ENCODE data around the gene C20orf141.

- no peak for TF ChIP-seq CTCF (tag by site-specific recombination; IDR thresholded peaks at IDR 0.05)
- TF ChIP-seq KLF7 (tag by site-specific recombination; IDR thresholded peaks at IDR 0.05; ENCODE audit: borderline replicate concordance): no peak
- TF ChIP-seq ZNF138 (tag by site-specific recombination; IDR thresholded peaks at IDR 0.05; ENCODE audit: borderline replicate concordance): no peak
- TF ChIP-seq REST (tag by site-specific recombination; IDR thresholded peaks at IDR 0.05): no peak
- no peak for TF ChIP-seq ZBTB17 (tag by site-specific recombination; IDR thresholded peaks at IDR 0.05)
- no peak for TF ChIP-seq HOXC10 (CRISPR knock-in tag; IDR thresholded peaks at IDR 0.05)
- no peak for TF ChIP-seq ZNF350 (tag by site-specific recombination; IDR thresholded peaks at IDR 0.05)
- TF ChIP-seq ZNF48 (tag by site-specific recombination; IDR thresholded peaks at IDR 0.05): no peak
- TF ChIP-seq ZBTB1 (tag by site-specific recombination; IDR thresholded peaks at IDR 0.05): no peak
- no peak for TF ChIP-seq ZNF664 (tag by site-specific recombination; IDR thresholded peaks at IDR 0.05)
- TF ChIP-seq ZBTB8A (tag by site-specific recombination; IDR thresholded peaks at IDR 0.05): no peak
- TF ChIP-seq ZNF174 (tag by site-specific recombination; IDR thresholded peaks at IDR 0.05): no peak
- TF ChIP-seq ZNF398 (tag by site-specific recombination; IDR thresholded peaks at IDR 0.05): no peak
- TF ChIP-seq ZNF449 (tag by site-specific recombination; IDR thresholded peaks at IDR 0.05): 0 out of 2 replicates have a peak, but pooled peaks have one; percentile 47
Observed at GRCh38 chr20:2767768-2768631, 46.8 kb upstream of the C20orf141 start.
